ENCODE results near the gene ECD.
"Not testable (repeated sequence)": the region's sequence is repeated elsewhere in the genome, so short reads cannot be mapped to it uniquely, and the experiment has no call there.

ECD gene

GRCh38 chr10:73174148-73174925 lies 6.5 kb upstream of the ECD start:
- Histone ChIP-seq H3K4me1 (ENCODE audit: insufficient read depth, low read length) (no peaks in the 10 kb centered on the region), H3K9ac (ENCODE audit: low read depth, low read length) (no peak overlapping the region), H3K9me3 (ENCODE audit: control insufficient read depth, insufficient read depth, low read length) (no peaks in the 10 kb centered on the region), H3K36me3 (ENCODE audit: insufficient read depth, low read length) (no peaks in the 10 kb centered on the region)

DNA sequence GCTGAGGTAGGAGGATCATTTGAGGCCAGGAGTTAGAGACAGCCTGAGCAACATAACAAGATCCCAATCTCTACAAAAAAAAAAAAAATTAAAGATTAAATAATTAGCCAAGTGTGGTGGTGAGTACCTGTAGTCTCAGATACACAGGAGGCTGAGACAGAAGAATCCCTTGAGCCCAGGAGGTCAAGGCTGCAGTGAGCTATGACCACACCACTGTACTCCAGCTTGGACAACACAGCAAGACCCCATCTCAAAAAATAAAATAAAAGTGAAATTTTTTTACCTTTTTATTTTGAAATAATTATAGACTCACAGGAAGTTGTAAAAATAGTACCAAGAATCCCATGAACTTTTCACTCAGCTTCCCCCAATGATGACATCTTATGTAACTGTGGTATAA lies 5.1 kb upstream of the ECD start:
- no peaks in the 10 kb centered on the region for H3K4me1 ChIP-seq (ENCODE audit: insufficient read depth, low read length)
- no peaks in the 10 kb centered on the region for H3K36me3 ChIP-seq (ENCODE audit: insufficient read depth, low read length)
- no peaks in the 10 kb centered on the region for H3K9me3 ChIP-seq (ENCODE audit: control insufficient read depth, insufficient read depth, low read length)
- no peak overlapping the region for H3K9ac ChIP-seq (ENCODE audit: low read depth, low read length)

DNA sequence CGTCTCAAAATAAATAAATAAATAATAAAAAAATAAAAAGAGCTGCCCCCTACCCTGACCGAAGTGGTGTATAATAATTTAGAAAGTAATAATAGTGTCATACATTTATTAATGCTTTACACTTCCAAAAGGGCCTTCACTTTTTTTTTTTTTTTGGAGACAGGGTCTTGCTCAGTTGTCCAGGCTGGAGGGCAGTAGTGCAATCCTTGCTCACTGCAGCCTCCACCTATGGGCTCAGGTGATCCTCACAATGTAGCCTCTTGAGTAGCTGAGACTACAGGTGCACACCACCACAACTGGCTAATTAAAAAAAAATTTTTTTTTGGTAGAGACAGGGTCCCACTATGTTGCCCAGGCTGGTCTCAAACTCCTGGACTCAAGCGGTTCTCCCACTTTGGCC lies 1.5 kb upstream of the ECD start:
- no peaks in the 10 kb centered on the region for H3K9me3 ChIP-seq (ENCODE audit: control insufficient read depth, insufficient read depth, low read length)
- H3K9ac ChIP-seq (ENCODE audit: low read depth, low read length), result no peak overlapping the region
- H3K4me1 ChIP-seq (ENCODE audit: insufficient read depth, low read length), result 0 out of 2 replicates have a peak, but pooled peaks cover 4% of the 10 kb centered on the region
- no peaks in the 10 kb centered on the region for H3K36me3 ChIP-seq (ENCODE audit: insufficient read depth, low read length)

- peak overlapping the region; percentile 100 for H3K9ac ChIP-seq (ENCODE audit: low read depth, low read length)
- H3K36me3 ChIP-seq (ENCODE audit: insufficient read depth, low read length), result no peaks in the 10 kb centered on the region
- 0 out of 2 replicates have a peak, but pooled peaks cover 4% of the 10 kb centered on the region for H3K4me1 ChIP-seq (ENCODE audit: insufficient read depth, low read length)
- no peaks in the 10 kb centered on the region for H3K9me3 ChIP-seq (ENCODE audit: control insufficient read depth, insufficient read depth, low read length)
Measured at GRCh38 chr10:73168465-73168803, 626 bp upstream of the ECD start.

DNA sequence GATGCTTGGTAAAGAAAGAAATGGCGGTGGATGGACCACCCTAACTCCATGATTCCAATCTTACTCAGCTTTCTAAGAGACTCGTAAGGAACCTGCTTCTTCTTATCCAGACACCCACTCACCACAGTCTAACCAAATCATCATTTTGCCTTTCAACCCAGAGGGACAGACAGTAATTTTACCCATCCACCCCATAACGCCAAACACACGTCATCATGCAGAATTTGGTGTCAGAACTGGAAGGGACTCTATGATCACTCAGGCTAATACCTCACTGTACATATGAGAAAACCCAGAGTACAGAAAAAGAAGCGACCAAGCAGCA lies 388 bp downstream of the ECD start:
- H3K9me3 ChIP-seq (ENCODE audit: control insufficient read depth, insufficient read depth, low read length), result no peaks in the 10 kb centered on the region
- H3K36me3 ChIP-seq (ENCODE audit: insufficient read depth, low read length), result peaks cover 10% of the 10 kb centered on the region
- H3K9ac ChIP-seq (ENCODE audit: low read depth, low read length), result peak overlapping the region; percentile 100
- H3K4me1 ChIP-seq (ENCODE audit: insufficient read depth, low read length), result 0 out of 2 replicates have a peak, but pooled peaks cover 4% of the 10 kb centered on the region

DNA sequence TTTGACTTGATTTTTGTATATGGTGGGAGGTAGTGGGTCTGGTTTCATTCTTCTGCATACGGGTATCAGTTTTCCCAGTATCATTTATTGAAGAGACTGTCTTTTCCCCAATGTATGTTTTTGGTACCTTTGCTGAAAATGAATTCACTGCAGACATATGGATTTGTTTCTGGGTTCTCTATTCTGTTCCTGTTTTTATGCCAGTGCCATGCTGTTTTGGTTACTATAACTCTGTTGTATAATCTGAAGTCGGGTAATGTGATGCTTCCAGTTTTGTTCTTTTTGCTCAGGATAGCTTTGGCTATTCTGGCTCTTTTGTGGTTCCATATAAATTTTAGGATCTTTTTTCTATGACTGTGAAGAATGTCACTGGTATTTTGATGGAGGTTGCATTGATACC lies 836 bp downstream of the ECD start:
- H3K9ac ChIP-seq (ENCODE audit: low read depth, low read length), result peak overlapping the region; percentile 100; the same call in 1 of the 2 replicates
- peaks cover 10% of the 10 kb centered on the region for H3K36me3 ChIP-seq (ENCODE audit: insufficient read depth, low read length)
- H3K4me1 ChIP-seq (ENCODE audit: insufficient read depth, low read length), result 0 out of 2 replicates have a peak, but pooled peaks cover 4% of the 10 kb centered on the region
- H3K9me3 ChIP-seq (ENCODE audit: control insufficient read depth, insufficient read depth, low read length), result no peaks in the 10 kb centered on the region

DNA sequence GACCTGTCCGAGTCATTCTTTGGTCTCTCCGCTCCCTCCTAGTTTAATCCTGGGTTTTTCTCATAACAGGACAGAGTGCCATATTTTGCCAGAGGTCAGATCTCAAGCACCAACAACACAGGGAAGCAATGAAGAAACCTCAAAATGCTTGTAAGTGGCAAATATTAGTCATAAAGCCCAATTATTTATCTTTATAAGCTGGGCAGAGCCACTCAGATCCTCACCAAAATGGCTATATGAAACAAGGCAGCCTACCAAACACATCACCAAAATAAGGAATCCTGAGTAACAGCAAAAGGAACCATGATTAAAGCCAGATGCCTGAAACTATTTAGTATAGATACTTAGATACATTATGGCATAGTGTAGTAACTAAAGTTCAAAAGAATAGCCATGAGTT lies 4.7 kb downstream of the ECD start:
- Histone ChIP-seq H3K9ac (ENCODE audit: low read depth, low read length) (no peak overlapping the region), H3K9me3 (ENCODE audit: control insufficient read depth, insufficient read depth, low read length) (no peaks in the 10 kb centered on the region), H3K36me3 (ENCODE audit: insufficient read depth, low read length) (peaks cover 13% of the 10 kb centered on the region), H3K4me1 (ENCODE audit: insufficient read depth, low read length) (0 out of 2 replicates have a peak, but pooled peaks cover 4% of the 10 kb centered on the region)

GRCh38 chr10:73161662-73162061 lies 6.1 kb downstream of the ECD start:
- no peak overlapping the region for H3K9ac ChIP-seq (ENCODE audit: low read depth, low read length)
- no peaks in the 10 kb centered on the region for H3K9me3 ChIP-seq (ENCODE audit: control insufficient read depth, insufficient read depth, low read length)
- peaks cover 13% of the 10 kb centered on the region for H3K36me3 ChIP-seq (ENCODE audit: insufficient read depth, low read length)
- H3K4me1 ChIP-seq (ENCODE audit: insufficient read depth, low read length), result no peaks in the 10 kb centered on the region

- H3K4me1 ChIP-seq (ENCODE audit: insufficient read depth, low read length), result no peaks in the 10 kb centered on the region
- peaks cover 16% of the 10 kb centered on the region for H3K36me3 ChIP-seq (ENCODE audit: insufficient read depth, low read length)
- H3K9ac ChIP-seq (ENCODE audit: low read depth, low read length), result no peak overlapping the region
- H3K9me3 ChIP-seq (ENCODE audit: control insufficient read depth, insufficient read depth, low read length), result no peaks in the 10 kb centered on the region
Measured at GRCh38 chr10:73161079-73161478, 6.7 kb downstream of the ECD start.

GRCh38 chr10:73159038-73159648 lies 8.7 kb downstream of the ECD start:
- Histone ChIP-seq H3K36me3 (ENCODE audit: insufficient read depth, low read length) (peaks cover 18% of the 10 kb centered on the region), H3K4me1 (ENCODE audit: insufficient read depth, low read length) (no peaks in the 10 kb centered on the region), H3K9me3 (ENCODE audit: control insufficient read depth, insufficient read depth, low read length) (no peaks in the 10 kb centered on the region), H3K9ac (ENCODE audit: low read depth, low read length) (no peak overlapping the region)

GRCh38 chr10:73156054-73156453 lies 11.8 kb downstream of the ECD start:
- peaks cover 13% of the 10 kb centered on the region for H3K36me3 ChIP-seq (ENCODE audit: insufficient read depth, low read length)
- H3K4me1 ChIP-seq (ENCODE audit: insufficient read depth, low read length), result no peaks in the 10 kb centered on the region
- H3K9me3 ChIP-seq (ENCODE audit: control insufficient read depth, insufficient read depth, low read length), result no peaks in the 10 kb centered on the region
- H3K9ac ChIP-seq (ENCODE audit: low read depth, low read length), result no peak overlapping the region

DNA sequence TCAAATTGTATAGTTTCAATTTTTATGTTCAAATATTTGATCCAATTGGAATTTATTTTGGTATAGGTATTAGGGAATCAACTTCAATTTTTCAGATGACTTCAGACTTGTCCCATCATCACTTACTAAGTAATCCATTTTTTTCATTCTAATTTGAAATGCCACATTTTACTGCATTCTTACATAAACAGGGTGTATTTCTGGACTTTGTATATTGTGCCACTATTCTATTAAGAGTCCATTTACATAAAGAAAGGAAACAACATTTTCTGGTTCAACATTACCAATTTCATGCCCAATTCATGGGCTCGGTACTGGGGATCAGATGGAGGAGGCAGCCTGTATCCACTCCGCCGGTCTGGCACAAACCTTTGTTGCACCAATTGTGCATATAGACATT lies 15.8 kb downstream of the ECD start:
- Histone ChIP-seq H3K36me3 (ENCODE audit: insufficient read depth, low read length) (peaks cover 15% of the 10 kb centered on the region), H3K9me3 (ENCODE audit: control insufficient read depth, insufficient read depth, low read length) (no peaks in the 10 kb centered on the region), H3K4me1 (ENCODE audit: insufficient read depth, low read length) (no peaks in the 10 kb centered on the region), H3K9ac (ENCODE audit: low read depth, low read length) (no peak overlapping the region)

DNA sequence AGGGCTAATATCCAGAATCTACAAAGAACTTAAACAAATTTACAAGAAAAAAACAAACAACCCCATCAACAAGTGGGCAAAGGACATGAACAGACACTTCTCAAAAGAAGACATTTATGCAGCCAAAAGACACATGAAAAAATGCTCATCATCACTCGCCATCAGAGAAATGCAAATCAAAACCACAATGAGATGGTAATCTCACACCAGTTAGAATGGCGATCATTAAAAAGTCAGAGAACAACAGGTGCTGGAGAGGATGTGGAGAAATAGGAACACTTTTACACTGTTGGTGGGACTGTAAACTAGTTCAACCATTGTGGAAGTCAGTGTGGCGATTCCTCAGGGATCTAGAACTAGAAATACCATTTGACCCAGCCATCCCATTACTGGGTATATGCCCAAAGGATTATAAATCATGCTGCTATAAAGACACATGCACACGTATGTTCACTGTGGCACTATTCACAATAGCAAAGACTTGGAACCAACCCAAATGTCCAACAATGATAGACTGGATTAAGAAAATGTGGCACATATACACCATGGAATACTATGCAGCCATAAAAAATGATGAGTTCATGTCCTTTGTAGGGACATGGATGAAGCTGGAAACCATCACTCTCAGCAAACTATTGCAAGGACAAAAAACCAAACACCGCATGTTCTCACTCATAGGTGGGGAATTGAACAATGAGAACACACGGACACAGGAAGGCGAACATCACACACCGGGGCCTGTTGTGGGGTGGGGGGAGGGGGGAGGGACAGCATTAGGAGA lies 17.0 kb downstream of the ECD start:
- not testable (repeated sequence) for H3K4me1 ChIP-seq (ENCODE audit: insufficient read depth, low read length); H3K9me3 ChIP-seq (ENCODE audit: control insufficient read depth, insufficient read depth, low read length); H3K9ac ChIP-seq (ENCODE audit: low read depth, low read length)
- H3K36me3 ChIP-seq (ENCODE audit: insufficient read depth, low read length), result peaks cover 15% of the 10 kb centered on the region

- H3K36me3 ChIP-seq (ENCODE audit: insufficient read depth, low read length), result peaks cover 4% of the 10 kb centered on the region; the same call in 1 of the 2 replicates
- H3K4me1 ChIP-seq (ENCODE audit: insufficient read depth, low read length), result no peaks in the 10 kb centered on the region
- no peak overlapping the region for H3K9ac ChIP-seq (ENCODE audit: low read depth, low read length)
- no peaks in the 10 kb centered on the region for H3K9me3 ChIP-seq (ENCODE audit: control insufficient read depth, insufficient read depth, low read length)
Measured at GRCh38 chr10:73141603-73142002, 26.2 kb downstream of the ECD start.

- Histone ChIP-seq H3K9me3 (ENCODE audit: control insufficient read depth, insufficient read depth, low read length) (no peaks in the 10 kb centered on the region), H3K9ac (ENCODE audit: low read depth, low read length) (no peak overlapping the region), H3K4me1 (ENCODE audit: insufficient read depth, low read length) (no peaks in the 10 kb centered on the region), H3K36me3 (ENCODE audit: insufficient read depth, low read length) (peaks cover 11% of the 10 kb centered on the region; the same call in 1 of the 2 replicates)
Measured at GRCh38 chr10:73139251-73139650, 28.6 kb downstream of the ECD start.

Measured in ES-I3 (cell line).